GM12873 (cell line): ENCODE data around the gene DECR2.

Experiments
- TF ChIP-seq, protein P1 (sequence below): IDR thresholded peaks from 2 replicates; pipeline ENCODE4 v1.5.1; 2012; ENCODE audit warnings: low read depth, mild to moderate bottlenecking, moderate library complexity, low read length, control low read depth; ENCODE audit not compliant: insufficient read depth; ENCODE audit errors: missing control alignments

The DECR2 gene

DNA sequence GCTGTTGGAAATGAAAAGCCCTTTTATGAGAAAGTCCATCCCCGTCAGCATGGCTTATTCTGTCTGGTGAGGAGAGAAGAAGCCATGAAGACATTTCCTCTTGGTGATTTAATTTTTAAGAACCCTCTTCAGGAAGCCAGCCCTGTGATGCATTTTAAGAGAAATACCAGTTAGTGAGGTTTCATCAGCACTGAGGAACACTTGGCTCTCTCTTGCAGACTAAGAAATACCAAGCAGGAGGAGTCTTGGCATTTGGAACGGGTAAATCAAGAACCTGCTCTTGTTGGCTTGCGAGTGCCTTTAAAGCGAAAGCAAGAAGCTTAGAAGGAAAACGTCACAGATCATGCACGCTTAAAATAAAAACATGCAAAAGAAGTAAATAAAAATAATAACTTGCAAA, 41.3 kb downstream of the DECR2 start:
- TF ChIP-seq, protein P1, sequence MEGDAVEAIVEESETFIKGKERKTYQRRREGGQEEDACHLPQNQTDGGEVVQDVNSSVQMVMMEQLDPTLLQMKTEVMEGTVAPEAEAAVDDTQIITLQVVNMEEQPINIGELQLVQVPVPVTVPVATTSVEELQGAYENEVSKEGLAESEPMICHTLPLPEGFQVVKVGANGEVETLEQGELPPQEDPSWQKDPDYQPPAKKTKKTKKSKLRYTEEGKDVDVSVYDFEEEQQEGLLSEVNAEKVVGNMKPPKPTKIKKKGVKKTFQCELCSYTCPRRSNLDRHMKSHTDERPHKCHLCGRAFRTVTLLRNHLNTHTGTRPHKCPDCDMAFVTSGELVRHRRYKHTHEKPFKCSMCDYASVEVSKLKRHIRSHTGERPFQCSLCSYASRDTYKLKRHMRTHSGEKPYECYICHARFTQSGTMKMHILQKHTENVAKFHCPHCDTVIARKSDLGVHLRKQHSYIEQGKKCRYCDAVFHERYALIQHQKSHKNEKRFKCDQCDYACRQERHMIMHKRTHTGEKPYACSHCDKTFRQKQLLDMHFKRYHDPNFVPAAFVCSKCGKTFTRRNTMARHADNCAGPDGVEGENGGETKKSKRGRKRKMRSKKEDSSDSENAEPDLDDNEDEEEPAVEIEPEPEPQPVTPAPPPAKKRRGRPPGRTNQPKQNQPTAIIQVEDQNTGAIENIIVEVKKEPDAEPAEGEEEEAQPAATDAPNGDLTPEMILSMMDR = no peak

DNA sequence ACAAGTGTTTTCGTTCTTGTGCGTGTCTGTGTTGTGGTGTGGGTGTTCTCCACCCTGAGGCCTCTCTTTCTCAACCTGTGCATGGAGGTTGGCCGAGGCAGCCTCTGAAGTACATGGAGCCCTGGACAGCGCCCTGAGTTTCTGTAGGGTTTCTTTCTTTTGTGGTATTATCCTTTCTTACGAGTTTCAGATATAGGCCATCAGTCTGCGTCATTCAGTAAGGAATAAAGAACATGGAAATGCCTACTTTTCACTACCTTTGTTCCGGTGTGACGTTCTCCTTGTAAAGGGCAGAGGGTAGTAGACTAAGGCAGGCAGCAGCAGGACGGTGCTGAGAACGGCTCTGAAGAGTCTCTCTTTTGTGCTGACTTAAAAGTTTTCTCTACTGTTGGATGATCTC, 42.3 kb downstream of the DECR2 start:
- TF ChIP-seq, protein P1 = no peak

DNA sequence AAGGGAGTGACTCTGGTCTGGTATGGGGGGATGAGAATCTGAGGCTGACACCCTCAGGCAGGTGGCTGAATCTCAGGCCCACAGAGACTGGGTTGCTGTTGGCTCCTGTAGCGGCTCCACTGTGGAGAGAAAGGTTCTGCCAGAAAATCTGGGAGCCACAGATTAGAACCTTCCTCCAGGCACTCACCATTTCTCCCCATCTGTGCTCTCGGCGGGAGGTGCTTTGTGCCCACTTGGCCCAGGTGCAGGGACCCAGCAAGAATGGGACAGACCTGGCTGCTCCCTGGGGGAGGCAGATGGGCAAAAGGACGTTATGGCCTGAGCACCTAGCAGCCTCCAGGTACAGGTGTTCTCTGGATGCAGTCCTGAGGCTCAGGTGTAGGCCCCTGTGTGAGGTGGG, 43.9 kb downstream of the DECR2 start:
- TF ChIP-seq, protein P1 = no peak

DNA sequence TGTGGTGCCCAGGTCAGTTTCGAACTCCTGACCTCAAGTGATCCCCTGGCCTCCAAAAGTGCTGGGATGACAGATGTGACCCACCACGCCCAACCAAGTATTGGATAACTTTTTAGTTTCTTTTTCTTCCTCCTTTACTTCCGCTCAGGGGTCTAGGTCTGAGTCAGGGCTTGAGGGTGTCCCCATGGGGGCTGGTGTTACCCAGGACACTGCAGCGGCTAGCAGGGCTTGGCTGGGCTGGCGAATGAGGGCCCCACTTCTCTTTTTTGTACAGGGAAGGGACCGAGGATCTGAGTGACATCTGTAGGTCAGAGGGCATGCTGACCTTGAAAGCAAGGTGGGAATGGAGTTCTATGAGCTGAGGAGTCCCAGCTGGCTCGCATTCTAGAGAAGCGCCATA, 48.7 kb downstream of the DECR2 start:
- TF ChIP-seq, protein P1 = no peak

DNA sequence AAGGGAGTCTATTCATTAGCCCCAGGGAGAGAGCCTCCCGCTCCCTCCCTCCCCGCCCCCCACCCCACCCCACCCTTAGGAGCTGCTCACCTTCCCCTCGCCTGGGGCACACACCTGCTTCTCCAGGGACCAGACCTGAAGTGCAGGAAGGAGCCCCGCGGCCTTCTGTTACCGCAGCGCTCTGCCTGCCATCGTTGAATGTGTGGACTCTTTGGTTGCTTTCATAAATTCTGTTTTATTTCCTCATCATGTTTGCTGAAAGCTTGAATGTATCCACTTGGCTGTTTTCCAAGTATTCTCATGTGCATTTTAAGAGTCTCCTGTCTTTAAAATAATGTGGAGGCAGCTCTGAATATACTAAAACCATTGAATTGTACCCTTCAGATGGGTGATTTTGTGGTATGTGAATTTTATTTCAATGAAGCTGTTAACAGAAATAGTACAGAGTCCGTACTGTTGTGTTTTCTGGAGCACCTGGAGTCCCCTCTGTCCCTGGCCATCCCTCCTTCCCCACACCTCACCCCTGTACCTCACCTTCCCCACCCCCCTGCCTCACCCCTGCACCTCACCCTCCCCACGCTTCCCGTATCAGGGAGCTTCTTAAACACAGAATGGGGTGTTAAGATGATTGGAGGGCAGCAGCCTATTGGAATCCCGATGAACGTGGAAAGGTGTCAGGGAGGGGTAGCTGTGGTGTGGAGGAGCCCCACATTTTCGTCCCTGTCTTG, 49.3 kb downstream of the DECR2 start:
- TF ChIP-seq, protein P1 = no peak

DNA sequence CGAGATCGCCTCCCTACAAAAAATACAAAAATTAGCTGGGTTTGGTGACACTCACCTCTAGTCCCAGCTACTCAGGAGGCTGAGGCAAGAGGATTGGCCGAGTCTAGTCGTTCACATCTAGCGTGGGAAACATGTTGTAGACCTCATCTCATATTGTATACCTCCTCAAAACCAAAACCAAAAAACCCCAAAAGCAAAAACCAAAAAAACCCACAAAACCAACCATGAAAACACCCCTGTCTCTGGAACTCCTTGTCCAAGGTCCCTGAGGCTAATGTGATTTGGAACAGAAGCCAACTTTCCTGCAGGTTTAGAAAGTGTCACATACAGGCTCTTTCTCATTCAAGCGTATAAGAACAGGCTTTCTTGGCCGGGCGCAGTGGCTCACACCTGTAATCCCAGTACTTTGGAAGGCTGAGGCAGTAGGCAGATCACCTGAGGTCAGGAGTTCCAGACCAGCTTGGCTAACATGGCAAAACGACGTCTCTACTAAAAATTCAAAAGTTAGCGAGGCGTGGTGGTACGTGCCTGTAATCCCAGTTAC, 52.8 kb downstream of the DECR2 start:
- TF ChIP-seq, protein P1 = no peak

DNA sequence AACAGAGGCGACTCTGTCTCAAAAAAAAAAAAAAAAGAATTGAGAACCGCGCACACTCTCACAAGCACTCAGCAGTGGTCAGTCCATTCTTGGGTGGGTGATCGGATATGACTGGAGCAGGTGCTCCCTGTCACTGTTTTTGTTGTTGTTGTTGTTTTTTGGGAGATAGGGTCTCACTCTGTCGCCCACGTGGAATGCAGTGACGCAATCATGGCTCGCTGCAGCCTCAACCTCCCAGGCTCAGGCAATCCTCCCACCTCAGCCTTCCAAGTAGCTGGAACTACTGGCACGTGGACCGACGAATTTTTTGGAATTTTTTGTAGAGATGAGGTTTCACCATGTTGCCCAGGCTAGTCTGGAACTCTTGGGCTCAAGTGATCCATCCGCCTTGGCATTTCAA, 53.8 kb downstream of the DECR2 start:
- TF ChIP-seq, protein P1 = no peak
